H1 (cell line): ENCODE results near the gene F13B.

Experiments
- JUND ChIP-seq: IDR thresholded peaks from 2 replicates; pipeline ENCODE4 v1.6.1; 2011; ENCODE audit warnings: mild to moderate bottlenecking, improper control_type of control experiment, low read length
- TF ChIP-seq, protein P1 (sequence below): IDR thresholded peaks from 2 replicates; pipeline ENCODE4 v1.6.1; 2012; ENCODE audit warnings: inconsistent platforms
- TF ChIP-seq, protein P2 (sequence below), 3 experiments: IDR thresholded peaks; 1 replicate in 2 of 3; 2 replicates in 1 of 3; pipeline versions ENCODE4 v1.5.1 to v1.6.1; 2011; ENCODE audit warnings: low read length in 3 of 3, mild to moderate bottlenecking in 3 of 3, inconsistent platforms in 2 of 3, low read depth in 1 of 3, moderate library complexity in 1 of 3; ENCODE audit not compliant: insufficient read depth in 1 of 3; ENCODE audit errors: control extremely low read depth in 1 of 3

- TF ChIP-seq, protein P1, sequence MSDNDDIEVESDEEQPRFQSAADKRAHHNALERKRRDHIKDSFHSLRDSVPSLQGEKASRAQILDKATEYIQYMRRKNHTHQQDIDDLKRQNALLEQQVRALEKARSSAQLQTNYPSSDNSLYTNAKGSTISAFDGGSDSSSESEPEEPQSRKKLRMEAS, result no peak
- TF ChIP-seq JUND, result no peak
- TF ChIP-seq, protein P2, sequence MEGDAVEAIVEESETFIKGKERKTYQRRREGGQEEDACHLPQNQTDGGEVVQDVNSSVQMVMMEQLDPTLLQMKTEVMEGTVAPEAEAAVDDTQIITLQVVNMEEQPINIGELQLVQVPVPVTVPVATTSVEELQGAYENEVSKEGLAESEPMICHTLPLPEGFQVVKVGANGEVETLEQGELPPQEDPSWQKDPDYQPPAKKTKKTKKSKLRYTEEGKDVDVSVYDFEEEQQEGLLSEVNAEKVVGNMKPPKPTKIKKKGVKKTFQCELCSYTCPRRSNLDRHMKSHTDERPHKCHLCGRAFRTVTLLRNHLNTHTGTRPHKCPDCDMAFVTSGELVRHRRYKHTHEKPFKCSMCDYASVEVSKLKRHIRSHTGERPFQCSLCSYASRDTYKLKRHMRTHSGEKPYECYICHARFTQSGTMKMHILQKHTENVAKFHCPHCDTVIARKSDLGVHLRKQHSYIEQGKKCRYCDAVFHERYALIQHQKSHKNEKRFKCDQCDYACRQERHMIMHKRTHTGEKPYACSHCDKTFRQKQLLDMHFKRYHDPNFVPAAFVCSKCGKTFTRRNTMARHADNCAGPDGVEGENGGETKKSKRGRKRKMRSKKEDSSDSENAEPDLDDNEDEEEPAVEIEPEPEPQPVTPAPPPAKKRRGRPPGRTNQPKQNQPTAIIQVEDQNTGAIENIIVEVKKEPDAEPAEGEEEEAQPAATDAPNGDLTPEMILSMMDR (IDR thresholded peaks at IDR 0.05; ENCODE audit: control extremely low read depth in 1 of 3, insufficient read depth in 1 of 3, low read depth in 1 of 3, low read length in 3 of 3), result no peak
Measured at GRCh38 chr1:197066277-197066676, 783 bp downstream of the F13B start.
